SK-MEL-5 (cell line): ENCODE measurements around the gene IPO5. TPM values are rescaled to one million over a fixed set of nuclear protein-coding genes. Genes with fewer than 3 reads are reported as not detected.
"Not testable (repeated sequence)": the region's sequence is repeated elsewhere in the genome, so short reads cannot be mapped to it uniquely, and the experiment has no call there.

ENCODE experiments used
- DNase-seq: peaks from one replicate; pipeline ENCODE4 v3.0.0-alpha.2; 2016; ENCODE audit warnings: low read depth, low spot score
- in situ Hi-C: cut with HindIII; loops from 2 replicates; pipeline ENCODE4 v1.10.0; 2016; ENCODE audit warnings: low sequenced_read_pairs, high pct_unique_total_duplicates, low pct_unique_long_range_greater_than_20kb
- total RNA-seq: library from RNA; depleted of rRNA; stranded (reverse); fragments of >200 nt; shearing (Covaris generic); gene quantifications from 2 replicates; pipeline ENCODE4 v1.2.3, GENCODE V29; 2014

IPO5 gene
- total RNA-seq, 1 experiment from 2014 or later = 153 TPM

DNA sequence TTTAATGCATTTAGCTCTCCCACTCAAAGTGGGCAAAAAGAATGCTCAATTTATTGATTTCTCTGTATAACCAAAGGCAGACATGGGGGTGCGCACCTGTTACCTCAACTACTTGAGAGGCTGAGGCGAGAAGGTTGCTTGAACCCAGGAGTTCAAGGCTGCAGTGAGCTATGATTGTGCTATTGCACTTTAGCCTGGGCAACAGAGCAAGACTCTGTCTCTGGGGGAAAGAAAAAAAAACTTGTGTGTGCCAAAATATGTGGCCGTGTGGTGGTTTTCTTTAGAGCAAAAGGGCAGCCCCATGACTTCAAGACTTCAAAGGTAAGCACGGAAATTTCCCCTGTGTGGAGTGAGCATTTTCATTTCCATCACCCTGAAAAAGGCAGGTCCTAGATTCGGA, 81.9 kb downstream of the IPO5 start:
- in situ Hi-C loops = no loop called here

DNA sequence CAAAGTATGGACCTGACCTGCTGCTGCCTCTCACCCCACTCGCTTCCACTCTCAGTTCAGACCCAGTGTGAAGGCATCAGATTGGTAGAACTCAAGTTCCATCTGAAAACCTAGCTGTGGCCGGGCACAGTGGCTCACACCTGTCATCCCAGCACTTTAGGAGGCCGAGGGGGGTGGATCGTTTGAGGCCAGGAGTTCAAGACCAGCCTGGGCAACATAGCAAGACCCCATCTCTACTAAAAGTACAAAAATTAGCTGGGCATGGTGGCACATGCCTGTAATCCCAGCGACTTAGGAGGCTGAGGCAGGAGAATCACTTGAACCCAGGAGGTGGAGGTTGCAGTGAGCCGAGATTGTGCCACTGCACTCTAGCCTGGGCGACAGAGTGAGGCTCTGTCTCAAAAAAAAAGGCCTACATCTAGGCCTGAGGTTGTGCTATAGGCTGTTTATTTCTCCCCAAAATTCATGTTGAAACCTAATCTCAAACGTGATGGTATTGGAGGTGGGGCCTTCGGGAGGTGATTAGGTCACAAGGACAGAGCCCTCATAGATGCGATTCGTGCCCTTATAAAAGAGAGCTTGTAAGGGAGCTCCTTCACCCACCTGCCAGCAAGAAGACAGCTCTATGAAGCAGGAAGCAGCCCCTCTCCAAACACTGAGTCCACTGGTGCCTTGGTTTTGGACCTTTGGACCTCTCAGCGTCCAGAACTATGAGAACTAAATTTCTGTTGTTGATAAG, 83.3 kb downstream of the IPO5 start:
- DNase-seq, in situ Hi-C loops: not testable (repeated sequence)

More for the DNA sequence above, 81.9 kb downstream of the IPO5 start:
- no peak for DNase-seq

DNA sequence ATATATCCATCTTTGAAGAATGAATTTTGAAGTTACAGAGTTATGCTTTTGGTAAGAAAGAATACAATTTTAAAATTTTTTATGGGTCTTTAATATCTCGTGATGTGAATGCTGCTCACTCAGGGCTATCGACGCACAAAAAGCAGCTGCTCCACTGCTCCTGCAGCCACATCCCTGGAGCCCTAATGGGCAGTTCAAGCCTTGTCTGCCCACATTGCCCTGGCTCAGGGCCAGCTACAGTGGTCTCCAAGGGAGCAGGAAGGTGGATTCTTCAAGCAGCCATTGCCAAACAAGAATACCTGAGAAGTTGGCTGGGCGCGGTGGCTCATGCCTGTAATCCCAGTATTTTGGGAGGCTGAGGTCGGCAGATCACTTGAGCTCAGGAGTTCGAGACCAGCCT, 85.8 kb downstream of the IPO5 start:
- in situ Hi-C loops = no loop called here
- no peak for DNase-seq

DNA sequence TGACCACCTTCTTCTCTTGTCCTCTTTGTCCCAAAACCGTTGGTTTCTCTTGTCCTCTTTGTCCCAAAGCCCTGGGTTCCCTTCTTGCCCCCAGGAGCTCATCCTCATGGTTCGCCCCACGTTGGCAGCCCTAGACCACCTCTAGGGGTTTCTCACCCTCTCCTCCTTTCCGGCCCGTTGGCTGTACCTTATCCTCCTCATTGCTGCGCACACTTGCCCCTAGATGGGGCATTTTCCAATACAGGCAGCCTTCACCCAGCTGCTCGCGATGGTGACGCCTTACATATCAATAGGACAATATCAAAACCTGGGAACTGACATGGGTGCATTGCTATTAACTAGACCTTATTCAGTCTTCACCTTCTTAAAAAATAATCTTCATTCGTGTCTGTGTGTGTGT, 86.5 kb downstream of the IPO5 start:
- DNase-seq = no peak
- in situ Hi-C loops = no loop called here

DNA sequence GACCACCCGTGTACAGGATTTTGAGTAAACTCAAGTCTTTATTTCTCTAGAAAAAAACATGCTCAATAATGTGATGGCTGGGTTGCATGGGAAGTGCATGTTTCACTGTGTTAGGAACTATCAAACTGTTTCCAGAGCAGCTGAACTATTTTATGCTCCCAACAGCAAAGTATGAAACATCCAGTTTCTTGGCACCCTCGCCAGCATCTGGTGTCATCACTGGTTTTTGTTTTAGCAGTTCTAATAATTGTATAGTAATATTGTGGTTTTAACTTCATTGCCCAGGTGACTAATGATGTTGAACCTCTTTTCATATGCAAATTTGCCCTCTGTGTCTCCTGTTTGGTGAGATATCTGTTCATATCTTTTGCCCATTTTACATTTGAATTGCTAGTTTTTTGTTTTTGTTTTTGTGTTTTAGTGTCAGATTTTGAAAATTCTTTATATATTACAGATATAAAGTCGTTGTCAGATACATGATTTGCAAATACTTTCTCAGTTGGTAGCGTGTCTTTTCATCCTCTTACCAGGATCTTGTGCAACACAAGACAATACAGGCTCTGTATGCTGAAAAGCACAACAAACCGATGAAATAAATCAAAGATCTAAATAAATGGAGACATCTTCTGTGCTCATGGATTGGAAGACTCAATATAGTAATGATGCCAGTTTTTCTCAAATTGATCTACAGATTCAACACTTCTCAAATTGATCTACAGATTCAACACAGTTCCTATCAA, 87.8 kb downstream of the IPO5 start:
- peak; percentile 67 for DNase-seq
- in situ Hi-C loops = no loop called here

DNA sequence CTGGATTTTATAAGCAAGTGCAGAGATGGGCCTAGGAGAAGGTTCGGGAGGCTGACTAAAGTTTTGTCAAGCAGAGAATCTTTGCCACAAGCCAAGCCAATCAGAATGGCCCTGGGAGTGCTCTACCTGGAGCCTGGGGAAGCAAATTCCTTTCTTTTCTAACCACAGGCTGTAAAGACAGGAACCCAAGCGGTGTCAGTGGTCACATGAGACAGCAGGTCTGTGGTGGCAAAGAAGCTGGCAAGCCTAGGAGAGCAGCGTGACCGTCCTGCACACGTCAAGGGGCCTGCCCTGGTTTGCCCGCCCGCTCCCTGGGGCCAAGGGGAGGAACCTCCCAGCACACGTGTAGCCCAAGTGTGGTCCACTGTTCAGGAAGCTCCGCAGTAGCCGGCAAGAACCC, 90.8 kb downstream of the IPO5 start:
- in situ Hi-C loops = no loop called here
- peak; percentile 56 for DNase-seq

DNA sequence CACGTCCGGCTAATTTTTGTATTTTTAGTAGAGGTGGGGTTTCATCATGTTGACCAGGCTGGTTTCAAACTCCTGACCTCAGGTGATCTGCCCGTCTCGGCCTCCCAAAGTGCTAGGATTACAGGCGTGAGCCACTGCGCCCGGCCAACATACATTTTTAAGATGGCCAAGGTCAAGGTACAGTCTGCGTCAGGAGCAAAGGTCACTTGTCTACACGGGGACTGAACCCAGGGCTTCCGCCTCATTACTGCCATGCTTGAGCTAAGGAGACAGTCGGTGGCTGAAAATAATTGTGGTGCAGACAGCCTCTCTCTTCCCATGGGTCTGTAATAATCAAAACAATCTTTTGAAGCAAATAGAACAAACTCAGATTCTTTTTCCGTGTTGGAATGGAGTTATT, 94.3 kb downstream of the IPO5 start:
- DNase-seq, in situ Hi-C loops: not testable (repeated sequence)

DNA sequence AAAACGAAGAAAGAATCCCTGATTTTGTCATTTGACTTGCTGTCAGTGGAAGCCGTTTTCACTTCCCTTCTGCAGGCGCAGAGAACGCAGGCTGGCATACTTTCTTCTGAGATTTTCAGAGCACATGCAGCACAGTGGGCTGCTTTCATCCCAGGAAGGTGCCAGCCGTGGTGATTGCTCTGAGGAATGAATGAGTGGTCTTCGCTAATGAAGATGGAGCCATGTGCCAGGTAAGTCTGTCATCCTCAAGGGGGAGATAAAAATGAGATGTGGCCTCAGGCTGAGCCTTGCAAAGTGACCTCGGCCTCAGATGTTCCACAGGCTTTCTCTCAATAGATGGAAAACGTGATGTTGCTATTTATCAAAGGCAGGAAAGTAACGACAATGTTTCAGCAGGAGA, 94.8 kb downstream of the IPO5 start:
- in situ Hi-C loops = no loop called here

DNA sequence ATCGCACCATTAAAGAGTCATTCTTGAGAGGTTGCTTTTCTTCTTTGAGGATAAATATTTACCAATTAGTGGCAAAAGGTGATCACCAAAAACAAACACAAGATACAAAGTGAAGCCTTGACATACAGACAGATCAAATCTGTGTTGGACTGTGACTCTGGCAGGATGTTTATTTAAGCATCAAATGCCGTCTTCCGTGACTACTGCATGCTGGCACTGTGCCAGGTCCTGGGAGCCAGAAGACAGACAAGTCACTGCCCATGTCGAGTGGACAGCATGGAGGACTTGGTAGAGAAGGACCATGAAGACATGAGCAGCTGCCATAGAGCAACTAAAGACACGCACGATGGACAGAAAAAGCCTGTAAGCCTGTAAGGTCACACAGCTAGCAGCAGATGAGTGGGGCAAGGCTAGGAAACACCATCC, 96.6 kb downstream of the IPO5 start:
- DNase-seq = peak; percentile 13
- in situ Hi-C loops = no loop called here

More for the DNA sequence above, 94.8 kb downstream of the IPO5 start:
- DNase-seq = no peak

DNA sequence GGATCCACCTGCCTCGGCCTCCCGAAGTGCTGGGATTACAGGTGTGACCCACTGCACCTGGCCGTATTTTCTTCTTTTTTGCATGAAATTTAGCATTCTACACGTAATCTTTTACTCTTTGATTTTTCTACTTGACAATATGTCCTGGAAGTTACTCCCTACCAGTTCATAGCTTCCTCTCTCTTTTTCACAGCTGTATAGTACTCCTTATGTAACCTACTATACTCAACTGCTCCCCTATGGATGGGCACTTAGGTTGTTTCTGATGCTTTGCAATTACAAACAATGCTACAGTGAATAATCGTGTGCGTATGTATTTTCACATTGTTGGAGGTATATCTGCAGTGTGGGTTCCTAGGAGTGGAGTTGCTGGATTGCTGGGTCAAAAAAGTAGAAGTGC, 98.9 kb downstream of the IPO5 start:
- in situ Hi-C loops = no loop called here
- no peak for DNase-seq

DNA sequence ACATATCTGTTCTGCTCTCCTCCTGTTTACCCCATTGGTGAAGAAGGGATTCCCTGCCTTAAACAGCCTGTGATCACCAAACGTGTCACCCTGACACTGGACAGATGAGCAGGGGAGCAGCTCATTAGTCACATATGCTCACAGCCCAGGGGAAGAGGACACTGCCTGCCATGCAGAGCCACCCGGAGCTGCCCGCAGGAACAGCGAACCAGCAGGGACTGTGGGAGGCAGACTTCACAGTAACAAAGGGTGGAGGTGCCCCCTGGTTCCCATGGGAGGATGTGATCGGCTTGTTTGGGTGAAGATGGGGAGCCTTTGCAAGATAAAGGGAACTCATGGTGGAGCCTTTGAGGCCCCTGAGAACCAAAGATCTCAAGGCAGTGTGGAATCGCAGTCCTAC, 100.8 kb downstream of the IPO5 start:
- in situ Hi-C loops = no loop called here

DNA sequence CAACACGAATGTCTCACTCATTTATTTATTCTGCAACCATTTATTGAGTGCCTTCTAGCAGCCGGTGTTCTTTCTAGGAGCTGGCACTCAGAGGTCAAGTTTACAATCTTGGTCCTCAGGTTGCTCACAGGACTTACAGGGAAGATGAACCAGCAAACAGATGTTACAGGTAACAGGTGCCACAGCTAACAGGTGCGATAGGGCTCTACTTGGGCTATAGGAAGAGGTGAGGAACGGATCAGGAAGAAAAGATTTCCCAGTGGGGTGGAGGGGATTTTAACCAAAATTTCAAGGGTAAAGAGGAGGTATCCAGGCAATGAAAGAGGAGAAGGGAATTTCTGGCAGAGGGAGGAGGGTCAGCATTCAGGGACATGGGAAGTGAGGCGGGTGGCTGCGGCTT, 102.1 kb downstream of the IPO5 start:
- in situ Hi-C loops = no loop called here
- DNase-seq = no peak

More for the DNA sequence above, 100.8 kb downstream of the IPO5 start:
- no peak for DNase-seq

DNA sequence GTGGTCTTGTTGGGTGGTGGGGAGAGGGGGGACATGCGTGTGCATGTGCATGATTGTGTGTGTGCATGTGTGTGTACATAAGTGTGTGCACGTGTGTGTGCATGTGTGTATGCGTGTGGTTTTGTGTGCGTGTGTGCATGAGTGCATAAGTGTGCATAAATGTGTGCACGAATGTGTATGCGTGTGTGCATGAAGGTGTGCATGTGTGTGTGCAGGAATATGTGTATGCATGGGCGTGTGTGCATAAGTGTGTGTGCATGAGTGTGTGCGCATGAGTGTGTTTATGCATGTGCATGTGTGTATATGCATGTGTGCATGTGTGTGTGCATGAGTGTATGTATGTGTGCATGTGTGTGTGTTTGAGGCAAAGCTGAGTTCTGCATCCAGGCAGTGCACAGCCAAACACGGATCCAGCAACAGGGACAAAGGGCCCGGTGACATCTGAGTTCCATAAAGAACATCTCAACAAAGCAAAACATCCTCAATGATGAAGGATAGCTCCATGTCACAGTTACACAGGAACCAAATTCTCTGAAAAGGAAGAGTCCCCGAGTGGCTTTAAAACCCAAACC, 103.5 kb downstream of the IPO5 start:
- DNase-seq = no peak
- in situ Hi-C loops = no loop called here

DNA sequence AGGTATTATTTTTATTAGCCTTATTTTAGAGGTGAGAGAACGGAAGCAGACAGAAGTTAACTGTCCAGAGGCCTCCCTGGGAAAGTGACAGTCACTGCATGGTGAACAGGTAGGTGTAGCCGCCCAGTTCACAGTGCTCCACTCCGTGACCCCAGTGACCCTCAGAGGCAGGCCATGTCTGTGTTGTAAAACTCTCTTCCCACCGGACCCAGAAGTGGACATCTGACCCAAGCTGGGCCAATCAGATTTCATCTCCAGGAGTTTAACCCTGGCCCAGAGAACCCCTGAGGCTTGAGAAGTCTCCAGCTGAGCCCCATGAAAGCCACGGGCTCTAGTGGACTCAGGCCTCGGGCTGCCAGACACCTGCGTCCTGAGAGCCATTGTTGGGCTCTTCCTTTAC, 105.8 kb downstream of the IPO5 start:
- DNase-seq = no peak
- in situ Hi-C loops = no loop called here

DNA sequence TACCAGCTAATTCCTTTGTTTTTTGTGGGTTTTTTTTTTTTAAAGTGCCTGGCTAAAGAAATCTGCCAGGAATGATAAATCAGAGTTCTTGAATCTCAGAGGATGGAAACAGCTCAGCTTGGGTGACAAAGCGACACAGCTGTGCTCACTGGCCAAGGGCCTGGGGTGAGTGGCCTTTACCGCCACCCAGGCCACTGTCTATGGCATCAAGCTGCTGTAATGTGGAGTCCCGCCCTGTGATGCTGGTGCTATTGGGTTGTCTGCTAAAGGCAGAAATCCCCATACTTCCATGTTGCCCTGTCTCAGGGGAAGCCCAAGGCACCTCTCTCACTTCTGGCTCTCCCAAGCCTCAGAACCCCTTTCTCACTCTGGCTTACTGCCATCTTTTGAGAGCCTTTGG, 106.8 kb downstream of the IPO5 start:
- DNase-seq = no peak
- in situ Hi-C loops = no loop called here

DNA sequence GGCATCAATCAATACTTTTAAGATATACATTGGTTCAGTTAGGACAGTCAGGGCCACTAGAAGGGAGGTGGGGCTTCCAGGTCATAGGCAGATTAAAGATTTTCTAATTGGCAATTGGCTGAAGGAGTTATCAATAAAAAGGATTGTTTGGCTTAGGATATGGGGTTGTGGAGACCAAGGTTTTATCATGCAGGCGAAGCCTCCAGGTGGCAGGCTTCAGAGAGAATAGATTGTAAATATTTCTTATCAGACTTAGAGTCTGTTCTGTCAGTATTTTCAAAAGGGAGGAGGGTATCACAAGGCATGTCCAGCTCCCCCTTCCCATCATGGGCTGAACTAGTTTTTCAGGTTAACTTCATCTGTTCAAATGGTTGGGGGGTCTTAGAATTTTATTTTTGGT, 112.0 kb downstream of the IPO5 start:
- in situ Hi-C loops = no loop called here
- DNase-seq = no peak

DNA sequence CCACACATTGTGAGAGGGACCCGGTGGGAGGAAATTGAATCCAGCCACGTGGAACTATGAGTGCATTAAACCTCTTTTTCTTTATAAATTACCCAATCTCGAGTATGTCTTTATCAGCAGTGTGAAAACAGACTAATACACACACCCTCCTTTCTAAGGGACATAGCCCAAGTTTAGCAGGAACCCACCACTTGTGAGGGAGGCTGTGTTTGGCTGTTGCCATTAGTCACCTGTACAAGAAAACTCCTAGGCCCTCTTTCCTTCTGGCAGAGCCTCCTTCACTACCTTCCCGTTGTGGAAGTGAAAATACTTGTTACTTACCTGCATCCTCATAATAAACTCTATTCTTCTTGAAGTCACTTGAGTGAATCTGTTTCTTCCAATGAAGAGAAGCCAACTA, 113.2 kb downstream of the IPO5 start:
- no peak for DNase-seq
- in situ Hi-C loops = no loop called here

DNA sequence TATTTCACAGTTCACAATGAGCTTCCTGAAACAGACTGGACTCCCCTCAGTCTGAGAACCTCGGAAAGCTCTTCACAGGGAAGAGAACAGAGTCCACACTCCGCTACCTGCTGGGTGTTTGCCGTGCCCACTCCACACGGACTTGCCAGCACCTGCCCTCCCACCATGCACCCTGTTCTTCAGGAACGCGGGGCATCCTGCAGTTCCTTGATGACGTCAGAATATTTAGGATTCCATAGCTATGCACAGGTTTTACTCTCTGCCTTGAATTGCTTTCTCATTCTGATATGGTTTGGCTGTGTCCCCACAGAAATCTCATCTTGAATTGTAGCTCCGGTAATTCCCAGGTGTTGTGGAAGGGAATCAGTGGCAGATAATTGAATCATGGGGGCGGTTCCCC, 115.0 kb downstream of the IPO5 start:
- no peak for DNase-seq
- in situ Hi-C loops = no loop called here

DNA sequence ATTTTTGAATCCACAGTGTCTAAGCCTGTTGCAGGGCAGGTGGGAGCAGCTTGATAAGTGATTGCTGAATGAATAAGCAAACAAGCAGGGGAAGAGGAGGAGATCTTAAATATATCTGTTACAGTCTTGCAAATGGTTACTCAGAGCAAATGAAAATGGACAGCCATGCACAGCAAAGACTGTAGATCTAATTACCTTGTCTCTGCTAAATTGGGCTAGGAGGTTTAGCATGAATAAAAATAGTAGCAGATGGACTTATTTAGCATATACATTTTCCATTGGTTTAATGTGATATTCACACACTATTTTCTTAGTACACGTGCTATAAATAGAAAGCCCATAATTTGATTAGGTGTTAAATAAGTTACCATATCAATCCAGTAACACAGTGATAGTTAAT, 116.5 kb downstream of the IPO5 start:
- DNase-seq = no peak
- in situ Hi-C loops = no loop called here
